HFF-Myc (cell line): ENCODE data around the gene PCGF3.

Experiments
- DNase-seq: peaks from one replicate; pipeline ENCODE4 v3.0.0-alpha.2; 2011; ENCODE audit warnings: low read depth; ENCODE audit errors: extremely low read depth
- H3K4me3 ChIP-seq: replicated peaks from 2 replicates; pipeline ENCODE4 v1.5.1; 2011; ENCODE audit warnings: low read depth, mild to moderate bottlenecking, control low read depth, low read length
- CTCF ChIP-seq: IDR thresholded peaks from 2 replicates; pipeline ENCODE4 v1.5.1; 2012; ENCODE audit warnings: mild to moderate bottlenecking, low read depth, low read length, control low read depth; ENCODE audit errors: missing control alignments

PCGF3 gene

DNA sequence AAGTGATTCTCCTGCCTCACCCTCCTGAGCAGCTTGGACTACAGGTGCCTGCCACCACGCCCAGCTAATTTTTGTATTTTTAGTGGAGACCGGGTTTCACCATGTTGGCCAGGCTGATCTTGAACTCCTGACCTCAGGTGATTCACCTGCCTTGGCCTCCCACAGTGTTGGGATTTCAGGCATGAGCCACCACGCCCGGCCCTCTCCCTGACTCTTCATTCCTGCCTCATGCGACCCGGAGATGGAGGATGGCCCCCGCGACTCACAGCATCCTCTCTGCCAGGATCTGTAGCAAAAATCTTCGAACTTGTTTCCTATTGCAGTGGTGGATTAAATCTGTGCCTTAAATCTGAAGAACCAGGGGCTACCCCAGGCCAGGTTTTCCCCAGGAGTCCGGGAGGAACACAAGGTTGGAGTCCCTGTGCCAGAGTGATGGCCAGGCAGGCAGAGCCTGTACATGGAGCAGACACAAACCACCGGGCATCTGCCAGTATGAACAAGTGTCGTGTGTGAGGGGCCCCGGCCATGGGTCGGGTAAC, 108.7 kb downstream of the PCGF3 start:
- no peak for TF ChIP-seq CTCF
- DNase-seq, result no peak
- H3K4me3 ChIP-seq, result no peak overlapping the region

DNA sequence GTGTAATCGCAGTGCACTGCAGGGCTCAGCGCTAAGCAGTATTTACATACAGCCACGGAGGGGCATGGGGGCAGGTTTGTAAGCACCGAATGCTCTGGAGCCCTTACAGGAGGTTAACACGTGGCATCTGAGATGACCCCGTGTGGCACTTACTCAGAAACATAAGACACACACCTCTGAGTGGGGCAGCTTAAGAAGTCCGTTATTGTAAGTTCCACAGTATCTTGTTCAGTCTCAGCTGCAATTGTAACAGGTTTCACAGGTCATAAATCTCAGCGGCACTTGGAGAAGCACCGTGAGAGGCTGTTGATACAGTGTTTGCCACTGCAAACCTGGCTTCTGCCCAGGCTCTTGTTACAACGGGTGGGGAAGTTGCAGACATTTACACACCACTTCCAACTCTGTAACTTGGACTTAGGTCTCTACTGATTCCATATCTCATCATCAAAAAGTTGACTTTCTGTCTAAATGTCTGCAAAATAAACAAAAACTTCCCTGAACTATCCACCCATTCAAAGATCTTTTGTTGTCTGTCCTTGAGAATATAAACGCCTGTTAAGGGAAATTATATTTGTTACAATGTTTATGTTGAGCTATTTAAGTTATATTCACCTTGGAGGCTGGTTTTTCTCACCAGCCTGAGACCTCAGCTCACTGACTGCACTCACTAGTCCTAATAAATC, 110.0 kb downstream of the PCGF3 start:
- no peak for DNase-seq
- no peak overlapping the region for H3K4me3 ChIP-seq
- no peak for TF ChIP-seq CTCF

DNA sequence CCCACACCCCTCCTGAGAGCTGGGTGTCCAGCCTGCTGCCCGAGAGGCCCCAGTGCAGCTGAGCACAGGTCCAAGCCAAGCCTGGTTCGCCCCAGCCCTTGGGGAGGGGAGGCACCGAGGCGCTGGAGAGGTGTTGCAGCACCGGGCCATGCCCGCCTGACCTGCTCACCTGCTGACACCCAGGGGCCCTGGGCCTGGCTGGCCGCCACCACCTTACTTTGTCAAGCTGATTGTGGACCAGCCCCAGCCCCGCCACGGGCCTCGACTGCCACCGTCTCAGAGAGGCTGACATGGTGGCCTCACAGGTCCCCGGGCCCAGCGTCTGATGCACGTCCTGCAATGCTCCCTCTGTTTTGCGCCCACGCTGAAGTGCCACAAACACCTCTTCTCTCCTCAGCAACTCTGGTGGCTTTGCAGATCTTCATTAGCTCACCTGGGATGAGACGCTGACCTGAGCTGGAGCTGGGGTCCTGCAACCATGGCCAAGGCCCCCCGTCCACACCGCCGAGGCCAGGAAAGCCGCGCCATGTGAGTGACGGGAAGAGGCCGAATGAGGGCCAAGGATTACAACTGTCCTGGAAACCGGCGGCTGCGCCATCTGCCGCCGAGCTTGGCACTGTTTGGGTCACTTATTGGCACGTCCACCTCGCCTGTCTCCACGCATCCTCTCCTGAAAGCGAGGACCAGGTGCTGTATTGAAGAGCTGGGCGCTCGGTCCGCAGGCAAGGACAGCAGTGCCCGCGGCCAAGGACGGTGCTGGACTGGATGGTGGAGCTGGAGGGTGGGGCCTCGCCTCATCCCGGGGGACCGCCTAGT, 112.7 kb downstream of the PCGF3 start:
- no peak overlapping the region for H3K4me3 ChIP-seq
- no peak for DNase-seq
- TF ChIP-seq CTCF, result no peak

- no peak for DNase-seq
- no peak overlapping the region for H3K4me3 ChIP-seq
- TF ChIP-seq CTCF, result no peak
Measured at GRCh38 chr4:819401-820229, 114.0 kb downstream of the PCGF3 start.
